ENCODE data around the gene KRTAP10-10.
"Not testable (repeated sequence)": the region's sequence is repeated elsewhere in the genome, so short reads cannot be mapped to it uniquely, and the experiment has no call there.

Gene KRTAP10-10

GRCh38 chr21:44637018-44637850 is at the start of gene KRTAP10-10:
TSS of gene KRTAP10-10 (plus strand) at chr21:44637356. CDS start at chr21:44637418, 62 bp downstream.
- DNase-seq, result no peak

- no peak for DNase-seq
Measured at GRCh38 chr21:44589094-44589493, 48.1 kb upstream of the KRTAP10-10 start.

DNA sequence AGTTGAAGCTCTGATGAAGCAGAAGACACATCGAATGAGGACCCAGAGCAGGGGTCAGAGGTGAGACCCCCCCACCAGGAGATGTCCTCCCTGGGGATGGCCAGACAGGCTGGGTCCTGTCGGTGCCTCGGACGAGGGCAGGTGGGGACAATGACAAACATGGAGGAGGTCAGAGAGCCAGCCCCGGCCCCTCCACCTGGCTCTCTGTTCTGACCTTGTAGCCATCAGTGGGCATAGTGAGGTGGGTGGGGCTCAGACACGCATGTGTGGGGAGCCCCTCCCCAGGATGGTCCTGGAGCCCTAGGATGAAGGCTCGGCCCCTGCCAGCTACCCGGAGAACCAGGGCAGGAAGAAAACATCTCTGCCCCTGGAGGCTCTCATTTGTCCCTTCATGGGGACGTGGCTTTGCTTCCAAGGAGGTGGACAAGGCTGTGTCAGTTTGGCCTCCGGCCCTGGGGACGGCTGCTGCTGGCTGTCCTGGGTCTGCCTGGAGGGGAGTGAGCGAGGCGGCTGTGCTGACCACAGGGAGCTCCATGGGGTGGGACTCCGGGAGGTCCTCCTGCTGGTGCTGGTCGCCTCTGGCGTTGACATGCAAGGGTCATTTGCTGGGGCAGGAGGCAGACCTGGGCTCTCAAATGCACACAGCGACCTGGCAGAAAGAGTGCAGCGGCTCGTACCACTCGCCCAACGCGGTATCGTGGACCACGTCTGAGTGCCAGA is 47.4 kb upstream of the KRTAP10-10 start:
- DNase-seq, result no peak

GRCh38 chr21:44590311-44590721 is 46.8 kb upstream of the KRTAP10-10 start:
- DNase-seq, result no peak

GRCh38 chr21:44590897-44591800 is 46.0 kb upstream of the KRTAP10-10 start:
- not testable (repeated sequence) for DNase-seq

DNA sequence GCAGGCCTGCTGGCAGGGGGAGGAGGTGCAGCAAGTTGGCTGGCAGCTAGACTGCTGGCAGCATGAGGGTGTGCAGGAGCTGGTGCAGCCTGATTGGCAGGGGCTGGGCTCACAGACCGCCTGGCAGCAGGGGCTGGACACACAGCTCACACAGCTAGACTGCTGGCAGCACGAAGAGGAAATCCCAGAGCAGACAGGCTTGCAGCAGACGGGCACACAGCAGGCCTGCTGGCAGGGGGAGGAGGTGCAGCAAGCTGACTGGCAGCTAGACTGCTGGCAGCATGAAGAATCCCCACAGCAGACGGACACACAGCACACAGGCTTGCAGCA is 45.4 kb upstream of the KRTAP10-10 start:
- DNase-seq, result not testable (repeated sequence)

- no peak for DNase-seq
Measured at GRCh38 chr21:44592446-44593311, 44.5 kb upstream of the KRTAP10-10 start, which contains the start of gene KRTAP10-6. TSS of gene KRTAP10-6 (minus strand) at chr21:44592505. CDS start at chr21:44592484, 21 bp downstream.

DNA sequence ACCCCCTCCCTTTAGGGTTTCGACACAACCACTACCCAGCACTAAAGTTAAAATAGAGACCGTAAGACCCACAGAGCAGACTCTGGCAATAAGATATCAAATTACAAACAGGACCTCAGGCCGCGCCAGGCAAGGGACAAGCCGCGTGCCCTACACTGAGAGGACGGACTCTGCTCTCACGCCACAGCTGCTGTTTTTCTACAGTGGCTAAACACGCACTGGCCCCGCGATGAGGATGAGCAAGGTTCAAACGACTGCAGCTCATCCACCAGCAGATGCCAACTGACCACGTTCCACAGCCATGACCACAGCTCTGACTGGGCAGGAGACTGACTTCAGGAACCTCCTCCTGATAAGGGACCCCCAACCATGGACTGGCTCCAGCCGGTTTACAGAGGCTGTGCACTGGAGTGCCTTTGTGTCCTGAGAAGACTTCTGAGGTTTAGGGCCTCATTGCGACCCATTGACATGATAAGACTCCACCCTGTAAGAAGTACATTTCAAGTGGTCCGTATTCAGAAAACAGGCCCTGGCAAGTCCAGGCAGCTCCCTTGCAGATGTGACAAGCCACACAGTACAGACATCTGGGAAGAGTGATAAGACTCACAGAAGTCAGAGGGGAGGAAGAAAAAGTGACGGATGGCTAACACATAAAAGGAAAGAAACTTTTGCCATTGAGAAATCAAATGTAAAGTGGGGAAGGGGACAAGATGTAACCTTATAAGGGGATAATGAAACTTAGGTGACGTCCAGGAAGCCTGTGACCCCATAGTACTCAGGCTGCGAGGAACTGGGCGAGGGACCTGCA is 43.4 kb upstream of the KRTAP10-10 start:
- DNase-seq, result no peak

- DNase-seq, result no peak
Measured at GRCh38 chr21:44594406-44594916, 42.7 kb upstream of the KRTAP10-10 start.

DNA sequence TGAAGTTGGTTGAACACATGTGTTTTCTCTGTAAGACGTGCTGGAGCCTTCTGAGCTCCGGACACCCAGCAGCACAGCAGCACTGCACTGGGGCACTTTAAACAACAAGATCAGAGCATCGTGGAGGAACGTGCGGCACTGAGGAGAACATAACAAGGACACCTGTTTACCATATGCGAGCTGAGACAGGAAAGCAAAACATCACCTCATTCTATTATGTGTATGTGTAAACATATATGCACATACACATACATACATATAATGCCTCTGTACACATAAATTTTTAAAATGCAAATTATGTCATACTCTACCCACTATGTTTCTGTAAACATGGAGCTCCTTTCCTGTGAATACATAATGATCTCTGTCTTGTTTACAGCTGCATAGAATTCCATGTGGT is 41.6 kb upstream of the KRTAP10-10 start:
- DNase-seq, result no peak

DNA sequence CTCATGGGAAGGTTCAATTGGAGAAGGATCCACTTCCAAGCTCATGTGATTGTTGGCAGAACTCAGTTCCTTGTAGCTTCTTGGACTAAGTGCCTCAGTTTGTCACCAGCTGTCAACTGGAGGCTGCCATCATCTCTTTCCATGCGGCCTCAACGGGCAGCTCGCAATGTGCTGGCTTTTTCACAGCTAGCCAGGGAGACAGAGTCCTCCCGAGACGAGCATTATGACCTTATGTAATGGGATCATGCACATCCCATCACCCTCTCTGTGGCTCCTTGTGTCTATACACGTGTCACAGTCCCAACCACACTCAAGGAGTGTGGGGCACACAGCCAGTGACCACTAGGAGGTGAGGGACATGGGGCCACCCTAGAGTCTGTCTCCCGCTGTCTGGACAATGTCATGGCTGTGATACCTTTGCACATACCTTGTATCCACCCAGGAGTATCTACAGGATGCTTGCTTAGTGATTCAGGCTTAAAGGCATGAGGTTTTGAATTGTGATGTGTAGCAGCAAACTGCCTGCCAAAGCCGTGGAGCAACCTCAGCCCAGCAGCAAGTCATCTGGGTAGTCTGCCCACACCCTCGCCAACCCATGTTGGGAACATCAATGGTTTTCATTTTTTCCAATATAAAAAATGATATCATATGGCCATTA is 41.0 kb upstream of the KRTAP10-10 start:
- DNase-seq, result no peak

GRCh38 chr21:44598061-44598460 is 39.1 kb upstream of the KRTAP10-10 start:
- DNase-seq, result no peak

DNA sequence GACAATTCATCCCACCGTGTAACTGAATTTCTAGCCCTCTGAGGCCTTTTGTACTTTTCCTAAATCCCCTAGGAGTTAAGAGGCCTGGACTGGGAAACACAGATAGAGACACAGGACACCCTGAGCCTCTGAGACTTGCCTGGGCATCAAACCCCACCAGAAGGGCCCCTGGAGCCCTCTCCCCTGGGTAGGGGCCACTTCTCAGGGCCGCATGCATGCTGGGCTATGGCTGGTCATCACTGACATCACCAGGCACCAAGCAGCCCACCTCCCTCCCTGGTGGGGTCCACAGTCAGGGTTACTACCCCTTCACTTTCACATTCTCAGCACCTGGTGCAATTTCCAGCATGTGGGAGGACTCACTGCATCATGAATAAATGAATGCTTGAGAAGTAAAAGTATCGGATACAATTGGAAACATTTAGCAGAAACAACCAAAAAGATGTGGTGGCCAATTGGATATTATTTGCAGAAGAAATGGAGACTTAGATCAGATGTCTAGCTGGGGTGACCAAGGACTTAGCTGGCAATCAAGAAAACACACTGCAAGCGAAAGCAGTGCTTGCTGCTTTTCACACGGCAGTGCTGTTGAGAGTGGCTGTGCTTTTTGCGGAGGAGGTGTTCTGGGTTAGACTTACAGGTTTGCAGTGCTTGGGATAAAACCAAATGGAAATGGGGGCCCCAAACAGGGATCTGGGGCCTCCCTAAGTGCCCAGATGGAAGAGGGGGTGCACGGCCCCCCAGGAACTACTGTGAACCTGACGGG is 37.7 kb upstream of the KRTAP10-10 start:
- DNase-seq, result no peak

DNA sequence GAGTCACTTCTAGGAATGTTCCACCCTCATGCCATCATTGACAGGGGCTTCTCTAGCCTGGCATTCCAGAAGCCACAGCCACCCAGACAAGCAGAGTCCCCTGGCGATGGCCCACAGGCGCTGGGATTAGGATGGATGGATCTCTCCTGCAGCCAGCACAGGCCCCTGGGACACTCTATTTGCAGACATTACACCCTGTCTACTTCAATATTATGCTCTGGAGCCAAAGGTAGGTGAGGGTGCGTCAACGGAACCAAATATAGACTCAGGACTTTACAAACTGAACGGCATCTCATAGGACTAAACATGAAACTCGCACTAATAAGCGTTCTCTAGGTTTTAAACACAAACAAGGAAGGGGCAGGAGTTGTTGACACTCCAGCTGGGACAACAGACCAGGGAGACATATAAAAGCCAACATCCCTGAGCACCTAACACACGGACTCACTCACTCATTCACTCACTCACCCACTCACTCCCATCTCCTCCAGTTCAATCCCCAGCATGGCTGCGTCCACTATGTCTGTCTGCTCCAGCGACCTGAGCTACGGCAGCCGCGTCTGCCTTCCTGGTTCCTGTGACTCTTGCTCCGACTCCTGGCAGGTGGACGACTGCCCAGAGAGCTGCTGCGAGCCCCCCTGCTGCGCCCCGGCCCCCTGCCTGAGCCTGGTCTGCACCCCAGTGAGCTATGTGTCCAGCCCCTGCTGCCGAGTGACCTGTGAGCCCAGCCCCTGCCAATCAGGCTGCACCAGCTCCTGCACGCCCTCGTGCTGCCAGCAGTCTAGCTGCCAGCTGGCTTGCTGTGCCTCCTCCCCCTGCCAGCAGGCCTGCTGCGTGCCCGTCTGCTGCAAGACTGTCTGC is 36.8 kb upstream of the KRTAP10-10 start, which contains the start of gene KRTAP10-7:
KRTAP10-7 (plus strand) TSS at position 480 of the 861 bp plus-strand sequence; CDS start at position 505, 25 bp downstream.
- not testable (repeated sequence) for DNase-seq

DNA sequence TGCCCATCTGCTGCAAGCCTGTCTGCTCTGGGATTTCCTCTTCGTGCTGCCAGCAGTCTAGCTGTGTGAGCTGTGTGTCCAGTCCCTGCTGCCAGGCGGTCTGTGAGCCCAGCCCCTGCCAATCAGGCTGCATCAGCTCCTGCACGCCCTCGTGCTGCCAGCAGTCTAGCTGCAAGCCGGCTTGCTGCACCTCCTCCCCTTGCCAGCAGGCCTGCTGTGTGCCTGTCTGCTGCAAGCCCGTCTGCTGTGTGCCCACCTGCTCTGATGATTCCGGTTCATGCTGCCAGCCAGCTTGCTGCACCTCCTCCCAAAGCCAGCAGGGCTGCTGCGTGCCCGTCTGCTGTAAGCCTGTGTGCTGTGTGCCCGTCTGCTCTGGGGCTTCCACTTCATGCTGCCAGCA is 36.1 kb upstream of the KRTAP10-10 start:
- DNase-seq, result not testable (repeated sequence)

- no peak for DNase-seq
Measured at GRCh38 chr21:44601596-44602462, 35.3 kb upstream of the KRTAP10-10 start.

DNA sequence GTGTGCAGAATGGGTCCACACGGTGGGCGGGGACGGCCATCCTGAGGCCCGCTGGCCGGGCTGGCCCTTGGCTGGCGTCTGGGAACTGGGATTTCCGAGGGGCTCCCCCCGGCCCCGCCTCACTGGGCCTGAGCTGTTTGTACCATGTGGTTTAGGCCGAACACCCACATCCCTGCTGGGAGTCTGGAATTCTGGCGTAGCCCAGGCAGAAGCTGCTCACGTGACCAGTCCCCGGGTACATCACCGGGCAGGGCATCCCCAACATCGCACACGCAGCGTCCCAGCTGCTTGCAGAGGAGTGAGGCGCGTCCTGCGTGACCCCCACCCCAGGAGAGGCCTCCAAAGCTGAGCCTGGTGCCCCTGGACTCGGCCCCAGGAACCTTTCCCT is 34.7 kb upstream of the KRTAP10-10 start:
- DNase-seq, result no peak
